Stimulated activated CD8-positive, alpha-beta memory T cell treated with anti-CD3 and anti-CD28 coated beads, Interleukin-15, amount 100 ng/mL, for 4 hours (primary cell): ENCODE results near the gene ZBTB26.

Experiments used
- DNase-seq, 2 donors: peaks; one replicate each; pipeline ENCODE4 v3.0.0-alpha.2; 2020; ENCODE audit warnings: low read depth in 2 of 2

Gene ZBTB26

GRCh38 chr9:122931226-122932121, at the start of gene ZBTB26:
Gene ZBTB26, minus strand, starts transcription at chr9:122931512. Its CDS starts 11,578 bp downstream, at chr9:122919934.
- DNase-seq: peak; percentile 72 to 78

GRCh38 chr9:122978601-122979000, 47.3 kb upstream of the ZBTB26 start:
- DNase-seq: no peak

- no peak for DNase-seq
These were observed 43.9 kb upstream of the ZBTB26 start for GRCh38 chr9:122975196-122975595.

GRCh38 chr9:122961139-122961538, 29.8 kb upstream of the ZBTB26 start:
- DNase-seq: no peak

- no peak for DNase-seq
These were observed 24.6 kb upstream of the ZBTB26 start for GRCh38 chr9:122955961-122956360.

- DNase-seq: no peak
These were observed 23.0 kb upstream of the ZBTB26 start for GRCh38 chr9:122954253-122954691.

GRCh38 chr9:122951056-122951455, 19.7 kb upstream of the ZBTB26 start:
- no peak for DNase-seq

GRCh38 chr9:122950263-122950662, 19.0 kb upstream of the ZBTB26 start:
- DNase-seq: no peak

- no peak for DNase-seq
These were observed 18.4 kb upstream of the ZBTB26 start for GRCh38 chr9:122949696-122950095.

- DNase-seq: no peak
These were observed 17.0 kb upstream of the ZBTB26 start for GRCh38 chr9:122948313-122948712.

- no peak for DNase-seq
These were observed 15.2 kb upstream of the ZBTB26 start for GRCh38 chr9:122946461-122947005.

- DNase-seq: no peak
These were observed 13.9 kb upstream of the ZBTB26 start for GRCh38 chr9:122944960-122945888.

GRCh38 chr9:122941582-122942234, 10.4 kb upstream of the ZBTB26 start:
- DNase-seq: no peak

GRCh38 chr9:122940749-122941581, 9.7 kb upstream of the ZBTB26 start, which contains the start of gene RABGAP1:
Gene RABGAP1, plus strand, starts transcription at chr9:122941020. Its CDS starts 16,040 bp downstream, at chr9:122957060.
- DNase-seq: peak; percentile 95 to 97

GRCh38 chr9:122940454-122940748, 9.1 kb upstream of the ZBTB26 start:
- DNase-seq: no peak

GRCh38 chr9:122939601-122940000, 8.3 kb upstream of the ZBTB26 start:
- DNase-seq: no peak

- DNase-seq: no peak
These were observed 5.6 kb upstream of the ZBTB26 start for GRCh38 chr9:122936883-122937282.

GRCh38 chr9:122936464-122936863, 5.2 kb upstream of the ZBTB26 start:
- no peak for DNase-seq

- no peak for DNase-seq
These were observed 629 bp downstream of the ZBTB26 start for GRCh38 chr9:122930541-122931225.

GRCh38 chr9:122929796-122930354, 1.4 kb downstream of the ZBTB26 start:
- DNase-seq: no peak
